ENCODE measurements around the gene RMDN2. TPM values are rescaled to one million over a fixed set of nuclear protein-coding genes. Genes with fewer than 3 reads are reported as not detected.

RMDN2 gene
- total RNA-seq, 4 donors from 2014 or later = 3.7 to 10.5 (median 4.2) TPM

- no peak overlapping the region for H3K4me3 ChIP-seq (ENCODE audit: low read depth, poor library complexity, severe bottlenecking)
- no peak for TF ChIP-seq POLR2A (IDR thresholded peaks at IDR 0.05)
- TF ChIP-seq CTCF (IDR thresholded peaks at IDR 0.05) = no peak
- 67 to 79% methylated on average over 4 of the region's 4 CpGs for WGBS, 2 donors
- intact Hi-C loops (cut with DNase I; ENCODE audit: low total_unique reads) = no loop called here
- DNase-seq (ENCODE audit: low spot score in 2 of 2) = no peak
Observed at GRCh38 chr2:38037325-38037724, 112.2 kb downstream of the RMDN2 start.

GRCh38 chr2:38037757-38038621, 112.9 kb downstream of the RMDN2 start:
- 18 to 19% methylated on average over 38 of the region's 38 CpGs for WGBS, 2 donors
- no peak overlapping the region for H3K4me3 ChIP-seq (ENCODE audit: low read depth, poor library complexity, severe bottlenecking)
- intact Hi-C loops (cut with DNase I; ENCODE audit: low total_unique reads) = no loop called here
- TF ChIP-seq CTCF (IDR thresholded peaks at IDR 0.05) = no peak
- TF ChIP-seq POLR2A (IDR thresholded peaks at IDR 0.05) = no peak
- no peak for DNase-seq (ENCODE audit: low spot score in 2 of 2)

GRCh38 chr2:38038682-38039081, 113.6 kb downstream of the RMDN2 start:
- 59 to 60% methylated on average over 5 of the region's 5 CpGs for WGBS, 2 donors
- DNase-seq (ENCODE audit: low spot score in 2 of 2) = no peak
- no peak overlapping the region for H3K4me3 ChIP-seq (ENCODE audit: low read depth, poor library complexity, severe bottlenecking)
- intact Hi-C loops (cut with DNase I; ENCODE audit: low total_unique reads) = no loop called here
- TF ChIP-seq CTCF (IDR thresholded peaks at IDR 0.05) (no peak), POLR2A (IDR thresholded peaks at IDR 0.05) (no peak)

- no peak overlapping the region for H3K4me3 ChIP-seq (ENCODE audit: low read depth, poor library complexity, severe bottlenecking)
- TF ChIP-seq POLR2A (IDR thresholded peaks at IDR 0.05) = no peak
- TF ChIP-seq CTCF (IDR thresholded peaks at IDR 0.05) = no peak
- DNase-seq (ENCODE audit: low spot score in 2 of 2) = no peak
- intact Hi-C loops (cut with DNase I; ENCODE audit: low total_unique reads) = no loop called here
- 78% methylated on average over 9 of the region's 9 CpGs for WGBS, 2 donors
Observed at GRCh38 chr2:38039121-38039910, 114.2 kb downstream of the RMDN2 start.

- no peak for DNase-seq (ENCODE audit: low spot score in 2 of 2)
- 89 to 93% methylated on average over 4 of the region's 4 CpGs for WGBS, 2 donors
- TF ChIP-seq CTCF (IDR thresholded peaks at IDR 0.05) (no peak), POLR2A (IDR thresholded peaks at IDR 0.05) (no peak)
- intact Hi-C loops (cut with DNase I; ENCODE audit: low total_unique reads) = no loop called here
- no peak overlapping the region for H3K4me3 ChIP-seq (ENCODE audit: low read depth, poor library complexity, severe bottlenecking)
Observed at GRCh38 chr2:38045811-38046210, 120.7 kb downstream of the RMDN2 start.
